Mesothelial cell of epicardium (in vitro differentiated cells): ENCODE measurements around the gene STK32A. TPM values are rescaled to one million over a fixed set of nuclear protein-coding genes. Genes with fewer than 3 reads are reported as not detected.

Experiments
- DNase-seq, 2 experiments: peaks; one replicate each; pipeline ENCODE4 v3.0.0; 2021; ENCODE audit warnings: low spot score in 2 of 2; ENCODE audit not compliant: unreplicated experiment in 2 of 2
- H3K27ac Mint-ChIP-seq: 2 replicates; pipeline ENCODE4 v1.8.0; 2021; ENCODE audit warnings: mixed read lengths
- H3K27me3 Mint-ChIP-seq: 2 replicates; pipeline ENCODE4 v1.8.0; 2021; ENCODE audit warnings: low read depth, mixed read lengths
- H3K36me3 Mint-ChIP-seq: 2 replicates; pipeline ENCODE4 v1.8.0; 2021; ENCODE audit warnings: mixed read lengths
- H3K4me1 Mint-ChIP-seq: 2 replicates; pipeline ENCODE4 v1.8.0; 2021; ENCODE audit warnings: mixed read lengths
- H3K4me3 Mint-ChIP-seq: 2 replicates; pipeline ENCODE4 v1.8.0; 2021; ENCODE audit warnings: mild to moderate bottlenecking, moderate library complexity, mixed read lengths
- H3K9me3 Mint-ChIP-seq: 2 replicates; pipeline ENCODE4 v1.8.0; 2021; ENCODE audit warnings: mixed read lengths
- total RNA-seq: library from RNA; stranded (reverse); gene quantifications from 3 replicates; pipeline ENCODE4 v1.2.1, GENCODE V29; 2021
- TF ChIP-seq, protein P1 (sequence below): fragments of 200-600 bp; sonication (generic); IDR thresholded peaks from one replicate; pipeline ENCODE4 v1.5.0; 2021; ENCODE audit warnings: antibody characterized with exemption; ENCODE audit not compliant: unreplicated experiment

The STK32A gene
- total RNA-seq, 1 donor from 2014 or later: 3.5 TPM

DNA sequence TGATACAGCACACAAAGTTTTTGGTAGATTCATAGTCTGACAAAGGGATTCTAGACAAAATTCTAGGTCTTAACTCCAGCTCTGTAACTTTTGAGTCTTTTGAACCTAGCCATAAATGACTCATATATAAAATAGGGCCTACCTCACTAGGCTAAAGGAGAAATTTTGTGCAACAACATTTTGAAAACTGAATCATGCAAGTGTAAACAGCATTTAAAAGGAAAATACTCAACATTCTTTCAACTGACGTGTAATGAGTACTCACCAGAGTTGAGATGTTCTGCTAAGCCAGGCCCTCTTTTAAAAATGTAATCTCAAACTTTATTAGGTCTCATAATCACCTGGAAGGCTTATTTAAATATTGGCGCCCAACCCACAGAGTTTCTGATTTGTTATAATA lies 113.2 kb downstream of the STK32A start:
- Mint-ChIP-seq H3K36me3 (no peaks in the 10 kb centered on the region), H3K27me3 (peaks cover 17% of the 10 kb centered on the region), H3K4me3 (no peak overlapping the region), H3K27ac (no peak overlapping the region), H3K9me3 (no peaks in the 10 kb centered on the region), H3K4me1 (peaks cover 4% of the 10 kb centered on the region)
- DNase-seq: no peak
- TF ChIP-seq, protein P1, sequence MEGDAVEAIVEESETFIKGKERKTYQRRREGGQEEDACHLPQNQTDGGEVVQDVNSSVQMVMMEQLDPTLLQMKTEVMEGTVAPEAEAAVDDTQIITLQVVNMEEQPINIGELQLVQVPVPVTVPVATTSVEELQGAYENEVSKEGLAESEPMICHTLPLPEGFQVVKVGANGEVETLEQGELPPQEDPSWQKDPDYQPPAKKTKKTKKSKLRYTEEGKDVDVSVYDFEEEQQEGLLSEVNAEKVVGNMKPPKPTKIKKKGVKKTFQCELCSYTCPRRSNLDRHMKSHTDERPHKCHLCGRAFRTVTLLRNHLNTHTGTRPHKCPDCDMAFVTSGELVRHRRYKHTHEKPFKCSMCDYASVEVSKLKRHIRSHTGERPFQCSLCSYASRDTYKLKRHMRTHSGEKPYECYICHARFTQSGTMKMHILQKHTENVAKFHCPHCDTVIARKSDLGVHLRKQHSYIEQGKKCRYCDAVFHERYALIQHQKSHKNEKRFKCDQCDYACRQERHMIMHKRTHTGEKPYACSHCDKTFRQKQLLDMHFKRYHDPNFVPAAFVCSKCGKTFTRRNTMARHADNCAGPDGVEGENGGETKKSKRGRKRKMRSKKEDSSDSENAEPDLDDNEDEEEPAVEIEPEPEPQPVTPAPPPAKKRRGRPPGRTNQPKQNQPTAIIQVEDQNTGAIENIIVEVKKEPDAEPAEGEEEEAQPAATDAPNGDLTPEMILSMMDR: no peak

- no peak for DNase-seq
These were observed 113.6 kb downstream of the STK32A start for GRCh38 chr5:147348451-147348850.

DNA sequence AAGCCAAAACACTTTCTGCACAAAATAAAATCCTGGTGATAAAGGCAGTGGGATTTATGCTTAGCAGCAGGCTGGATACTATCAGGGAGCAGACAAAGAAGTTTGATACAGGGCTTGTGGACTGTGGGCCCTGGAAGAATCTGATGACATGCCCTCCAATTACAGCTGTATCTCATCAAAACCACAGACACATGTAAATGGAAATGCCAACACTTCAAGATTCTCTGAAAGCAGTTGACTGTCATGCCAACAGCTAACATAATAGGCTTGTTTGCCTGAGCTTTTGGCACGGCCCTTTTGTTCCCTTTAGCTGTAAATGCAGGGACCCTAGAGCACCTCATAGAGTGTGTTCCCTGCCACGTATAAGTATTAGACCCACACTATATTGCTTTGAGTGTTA lies 114.4 kb downstream of the STK32A start:
- Mint-ChIP-seq H3K27ac (no peak overlapping the region), H3K4me3 (no peak overlapping the region), H3K36me3 (no peaks in the 10 kb centered on the region), H3K9me3 (no peaks in the 10 kb centered on the region), H3K27me3 (peaks cover 17% of the 10 kb centered on the region), H3K4me1 (peaks cover 4% of the 10 kb centered on the region)
- DNase-seq: no peak
- TF ChIP-seq, protein P1: no peak

More at GRCh38 chr5:147348451-147348850, 113.6 kb downstream of the STK32A start:
- no peaks in the 10 kb centered on the region for H3K36me3 Mint-ChIP-seq
- TF ChIP-seq, protein P1: no peak
- H3K27ac Mint-ChIP-seq: no peak overlapping the region
- no peak overlapping the region for H3K4me3 Mint-ChIP-seq
- H3K9me3 Mint-ChIP-seq: no peaks in the 10 kb centered on the region
- peaks cover 4% of the 10 kb centered on the region for H3K4me1 Mint-ChIP-seq
- H3K27me3 Mint-ChIP-seq: peaks cover 18% of the 10 kb centered on the region

DNA sequence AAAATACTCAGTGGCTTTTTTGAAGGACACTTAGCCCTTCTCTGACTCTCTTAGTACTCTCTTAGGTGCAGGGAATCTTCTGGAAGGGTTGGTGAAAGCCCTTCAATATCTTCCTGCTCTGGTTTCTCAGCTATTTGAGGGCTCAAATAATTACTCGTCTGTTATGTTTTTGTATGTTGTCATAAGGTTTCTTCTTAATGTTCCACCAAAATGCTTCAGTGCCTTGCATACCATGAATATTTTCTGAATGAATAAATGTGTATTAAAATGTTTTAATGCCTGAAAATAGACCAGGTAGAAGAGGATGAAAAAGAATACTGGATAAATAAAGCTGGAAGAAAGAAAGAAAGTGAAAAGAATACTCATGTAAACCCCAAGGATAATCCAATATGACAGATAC lies 124.3 kb downstream of the STK32A start:
- Mint-ChIP-seq H3K4me3 (no peak overlapping the region), H3K9me3 (peaks cover 1% of the 10 kb centered on the region), H3K4me1 (peaks cover 6% of the 10 kb centered on the region), H3K27me3 (no peaks in the 10 kb centered on the region), H3K27ac (no peak overlapping the region), H3K36me3 (no peaks in the 10 kb centered on the region)
- TF ChIP-seq, protein P1: no peak
- DNase-seq: no peak

- Mint-ChIP-seq H3K36me3 (no peaks in the 10 kb centered on the region), H3K4me3 (no peak overlapping the region), H3K4me1 (peaks cover 6% of the 10 kb centered on the region), H3K9me3 (peaks cover 4% of the 10 kb centered on the region), H3K27ac (no peak overlapping the region), H3K27me3 (no peaks in the 10 kb centered on the region)
- TF ChIP-seq, protein P1: no peak
- no peak for DNase-seq
These were observed 124.8 kb downstream of the STK32A start for GRCh38 chr5:147359581-147359980.

DNA sequence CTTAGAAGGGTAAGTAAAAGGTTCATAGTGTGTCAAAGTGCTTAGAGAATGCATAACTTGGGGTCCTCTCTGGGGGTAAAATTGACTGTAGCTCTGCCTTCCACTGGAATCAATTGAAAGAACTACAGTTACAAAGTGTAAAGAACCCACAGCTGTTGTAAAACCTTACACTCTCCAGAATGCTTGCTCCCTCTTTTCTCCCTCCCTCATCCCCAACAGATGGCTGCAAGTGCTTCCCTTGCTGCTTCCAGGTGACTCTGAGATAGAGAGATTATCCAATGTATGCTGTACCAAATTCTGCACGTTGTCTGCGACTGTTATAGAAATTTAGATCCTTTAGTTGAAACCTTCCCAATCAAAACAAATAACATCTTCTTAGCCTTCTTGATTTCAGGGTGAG lies 126.0 kb downstream of the STK32A start:
- Mint-ChIP-seq H3K4me3 (no peak overlapping the region), H3K27ac (no peak overlapping the region), H3K9me3 (peaks cover 4% of the 10 kb centered on the region), H3K27me3 (no peaks in the 10 kb centered on the region), H3K36me3 (no peaks in the 10 kb centered on the region), H3K4me1 (peaks cover 8% of the 10 kb centered on the region)
- TF ChIP-seq, protein P1: no peak
- DNase-seq: no peak
